GM12891 (cell line): Measurements from ENCODE around the gene ENTHD1.

Source experiments
- POLR2A ChIP-seq: IDR thresholded peaks from 2 replicates; pipeline ENCODE4 v1.6.1; 2011; ENCODE audit warnings: low read depth, low read length, control low read depth
- TAF1 ChIP-seq: IDR thresholded peaks from 2 replicates; pipeline ENCODE4 v1.6.1; 2011; ENCODE audit warnings: low read depth, low read length, control low read depth

GRCh38 chr22:39820256-39820655 lies 73.3 kb downstream of the ENTHD1 start:
- TF ChIP-seq POLR2A (no peak), TAF1 (no peak)
